Measurements from ENCODE around the gene CHCHD2.

GRCh38 chr7:56091591-56091990, 14.7 kb downstream of the CHCHD2 start:
- no peak for TF ChIP-seq POLR2AphosphoS5 (IDR thresholded peaks at IDR 0.05; ENCODE audit: low read depth)
- TF ChIP-seq CREB1 (CRISPR knock-in tag; IDR thresholded peaks at IDR 0.05; ENCODE audit: low read depth), result no peak
- TF ChIP-seq CTCF (conservative IDR thresholded peaks at IDR 0.05; ENCODE audit: low read depth in 2 of 2), result no peak
- no peak for TF ChIP-seq ETS1 (IDR thresholded peaks at IDR 0.05)
- no peak for TF ChIP-seq REST (IDR thresholded peaks at IDR 0.05; ENCODE audit: unreplicated experiment)
- no peak for TF ChIP-seq EZH2 (IDR thresholded peaks at IDR 0.05; ENCODE audit: low read depth, unreplicated experiment)
- TF ChIP-seq EZH2phosphoT487 (IDR thresholded peaks at IDR 0.05; ENCODE audit: unreplicated experiment), result no peak
- no peak for TF ChIP-seq JUNB (IDR thresholded peaks at IDR 0.05; ENCODE audit: unreplicated experiment)
- TF ChIP-seq ZNF331 (CRISPR knock-in tag; IDR thresholded peaks at IDR 0.05; ENCODE audit: low read depth), result no peak
